GM23338 (cell line): ENCODE measurements around the gene PTCD2. TPM values are rescaled to one million over a fixed set of nuclear protein-coding genes. Genes with fewer than 3 reads are reported as not detected.

Experiments
- ATAC-seq: fragments of 200-7000 bp; cut with Tn5 transposase; 3 replicates; pipeline ENCODE4 v1.9.1; 2020
- DNase-seq: peaks from one replicate; pipeline ENCODE4 v3.0.0-alpha.2; 2015; ENCODE audit warnings: low spot score
- H2AFZ ChIP-seq: fragments of 200-600 bp; sonication (generic); 2 replicates; pipeline ENCODE4 v1.8.0; 2016; ENCODE audit warnings: antibody characterized with exemption, mild to moderate bottlenecking, moderate library complexity
- H3F3A ChIP-seq: fragments of 200-600 bp; sonication (generic); replicated peaks from 2 replicates; pipeline ENCODE4 v1.8.0; 2017; ENCODE audit warnings: antibody characterized with exemption, mixed run types, low read depth
- H3K27ac ChIP-seq: fragments of 200-600 bp; sonication (generic); 2 replicates; pipeline ENCODE4 v1.6.1; 2016; ENCODE audit warnings: low read depth
- H3K27me3 ChIP-seq: fragments of 200-600 bp; sonication (generic); 2 replicates; pipeline ENCODE4 v1.8.0; 2016; ENCODE audit warnings: mild to moderate bottlenecking, mixed run types, moderate library complexity; ENCODE audit not compliant: insufficient read depth
- H3K36me3 ChIP-seq: fragments of 200-600 bp; sonication (generic); 2 replicates; pipeline ENCODE4 v1.8.0; 2016; ENCODE audit warnings: mild to moderate bottlenecking; ENCODE audit not compliant: insufficient read depth
- H3K4me1 ChIP-seq: fragments of 200-600 bp; sonication (generic); 2 replicates; pipeline ENCODE4 v1.8.0; 2016; ENCODE audit warnings: mild to moderate bottlenecking, moderate library complexity; ENCODE audit not compliant: insufficient read depth
- H3K4me2 ChIP-seq: fragments of 200-600 bp; sonication (generic); 2 replicates; pipeline ENCODE4 v1.7.1; 2017; ENCODE audit warnings: mixed run types
- H3K4me3 ChIP-seq: fragments of 200-600 bp; sonication (generic); 2 replicates; pipeline ENCODE4 v1.6.1; 2016; ENCODE audit warnings: mixed run types
- H3K79me2 ChIP-seq: fragments of 200-600 bp; sonication (generic); replicated peaks from 2 replicates; pipeline ENCODE4 v1.8.0; 2017; ENCODE audit warnings: mild to moderate bottlenecking; ENCODE audit not compliant: insufficient read depth
- H3K9me2 ChIP-seq: fragments of 200-600 bp; sonication (generic); 2 replicates; pipeline ENCODE4 v1.8.0; 2017; ENCODE audit not compliant: insufficient read depth
- H4K20me1 ChIP-seq: fragments of 200-600 bp; sonication (generic); replicated peaks from 2 replicates; pipeline ENCODE4 v1.8.0; 2017; ENCODE audit warnings: mild to moderate bottlenecking; ENCODE audit not compliant: insufficient read depth
- H3K27ac Mint-ChIP-seq: 2 replicates; pipeline ENCODE4 v1.8.0; 2020; ENCODE audit warnings: inconsistent platforms, mild to moderate bottlenecking, moderate library complexity, mixed read lengths
- H3K27me3 Mint-ChIP-seq: 3 replicates; pipeline ENCODE4 v1.8.0; 2022; ENCODE audit warnings: low read depth, mild to moderate bottlenecking, moderate library complexity, mixed read lengths, inconsistent platforms; ENCODE audit not compliant: insufficient read depth, poor library complexity
- H3K36me3 Mint-ChIP-seq: 3 replicates; pipeline ENCODE4 v1.8.0; 2021; ENCODE audit warnings: low read depth, mild to moderate bottlenecking, inconsistent platforms, moderate library complexity, mixed read lengths
- H3K4me1 Mint-ChIP-seq: 3 replicates; pipeline ENCODE4 v1.8.0; 2020; ENCODE audit warnings: mild to moderate bottlenecking, inconsistent platforms, mixed read lengths
- H3K4me3 Mint-ChIP-seq: 3 replicates; pipeline ENCODE4 v1.8.0; 2021; ENCODE audit warnings: moderate library complexity, mild to moderate bottlenecking, inconsistent platforms, mixed read lengths
- H3K9me3 Mint-ChIP-seq: 3 replicates; pipeline ENCODE4 v1.8.0; 2020; ENCODE audit warnings: moderate library complexity, mild to moderate bottlenecking, inconsistent platforms, mixed read lengths
- CREB1 ChIP-seq: fragments of 250-450 bp; sonication (Bioruptor Pico); IDR thresholded peaks from 2 replicates; pipeline ENCODE4 v1.5.0; 2020; ENCODE audit warnings: low read depth, mild to moderate bottlenecking, moderate library complexity
- CTCF ChIP-seq, 2 experiments: fragments of 200-600 bp in 1 of 2; sonication (generic) in 1 of 2; conservative IDR thresholded peaks; 2 replicates each; pipeline versions ENCODE4 v1.5.1 to v1.6.1; 2016 to 2017; ENCODE audit warnings: antibody characterized with exemption in 2 of 2, low read depth in 2 of 2, mild to moderate bottlenecking in 2 of 2, moderate library complexity in 1 of 2
- EZH2 ChIP-seq: fragments of 200-600 bp; sonication (generic); IDR thresholded peaks from one replicate; pipeline ENCODE4 v1.8.0; 2017; ENCODE audit warnings: antibody characterized with exemption, mild to moderate bottlenecking, low read depth; ENCODE audit not compliant: unreplicated experiment
- EZH2phosphoT487 ChIP-seq: fragments of 200-600 bp; sonication (generic); IDR thresholded peaks from one replicate; pipeline ENCODE4 v1.8.1; 2018; ENCODE audit warnings: antibody characterized with exemption; ENCODE audit not compliant: unreplicated experiment
- JUNB ChIP-seq: IDR thresholded peaks from one replicate; pipeline ENCODE4 v1.6.1; 2016; ENCODE audit warnings: antibody characterized with exemption; ENCODE audit not compliant: unreplicated experiment
- POLR2AphosphoS5 ChIP-seq: IDR thresholded peaks from 2 replicates; pipeline ENCODE4 v1.6.1; 2016; ENCODE audit warnings: antibody characterized with exemption, low read depth
- REST ChIP-seq: IDR thresholded peaks from one replicate; pipeline ENCODE4 v1.6.1; 2018; ENCODE audit warnings: antibody characterized with exemption; ENCODE audit not compliant: unreplicated experiment
- ZNF331 ChIP-seq: fragments of 250-450 bp; sonication (Bioruptor Pico); IDR thresholded peaks from 2 replicates; pipeline ENCODE4 v1.5.0; 2020; ENCODE audit warnings: low read depth, mild to moderate bottlenecking, moderate library complexity
- ZNF462 ChIP-seq: fragments of 250-450 bp; sonication (Bioruptor Pico); IDR thresholded peaks from 2 replicates; pipeline ENCODE4 v1.5.0; 2020; ENCODE audit warnings: mild to moderate bottlenecking, moderate library complexity
- polyA plus RNA-seq: library from polyadenylated mRNA; unstranded; fragments of >200 nt; fragmentation: Nextera tagmentation; extraction: Ambion mirVana; gene quantifications from 2 replicates; pipeline ENCODE4 v1.2.1, GENCODE V29; 2016
- total RNA-seq: library from RNA; depleted of rRNA; stranded (reverse); fragments of >200 nt; shearing (Covaris generic); gene quantifications from 2 replicates; pipeline ENCODE4 v1.2.3, GENCODE V29; 2014

Gene PTCD2
- total and polyA plus RNA-seq, 2 experiments from 2014 or later, result 8.8 to 14.5 TPM

DNA sequence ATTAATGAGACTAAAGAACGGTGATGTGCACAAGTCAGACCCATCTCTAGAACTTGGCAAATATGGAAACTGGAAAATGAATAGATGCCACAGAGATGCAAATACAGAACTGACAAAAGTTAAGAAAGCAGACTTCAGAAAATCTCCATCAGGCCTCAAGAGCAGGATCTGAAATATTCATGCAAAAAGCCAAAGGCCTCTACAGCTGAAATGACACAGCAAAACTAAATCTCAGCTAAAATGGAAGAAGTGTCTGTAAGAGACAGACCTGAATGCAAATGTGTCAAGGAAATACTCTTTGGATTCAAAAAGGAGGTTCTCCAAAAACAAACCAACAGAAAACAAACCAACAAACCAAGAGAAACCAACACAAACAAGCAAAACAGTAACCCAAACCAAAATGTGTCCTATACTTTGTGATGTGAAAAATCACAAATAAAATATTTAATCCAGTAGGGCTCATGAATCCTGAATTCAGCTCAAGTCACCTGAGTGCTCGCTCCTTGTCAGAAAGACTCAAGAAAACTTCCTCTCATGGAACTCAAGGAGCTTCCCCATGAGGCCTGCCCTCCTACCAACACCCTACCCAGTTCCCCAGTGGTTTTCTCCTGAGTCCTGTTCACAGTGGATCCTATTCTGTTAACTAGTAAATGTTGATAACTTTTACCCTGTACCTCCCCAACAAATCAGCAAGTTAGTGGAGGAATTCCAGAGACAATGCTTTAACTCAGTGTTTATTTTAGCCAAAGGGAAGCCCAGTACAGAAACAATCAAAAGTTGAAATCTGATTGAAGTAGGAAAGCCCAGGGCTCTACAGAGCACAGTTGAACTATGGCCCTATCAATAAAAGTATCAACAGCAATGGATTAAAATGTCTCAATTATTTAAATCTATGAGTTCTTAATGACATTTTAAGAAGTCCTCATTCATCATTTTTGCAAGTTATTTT is 14.7 kb upstream of the PTCD2 start:
- peak overlapping the region; percentile 97 for H3K27ac Mint-ChIP-seq
- peaks cover 42% of the 10 kb centered on the region for H3K4me1 ChIP-seq
- H3K36me3 ChIP-seq, result no peaks in the 10 kb centered on the region
- peaks cover 62% of the 10 kb centered on the region for H3K79me2 ChIP-seq
- peaks cover 31% of the 10 kb centered on the region for H3K36me3 Mint-ChIP-seq
- peak; percentile 12 for DNase-seq
- H3K4me3 Mint-ChIP-seq, result no peak overlapping the region; the same call in 2 of the 3 replicates
- no peak overlapping the region for H3K4me3 ChIP-seq
- no peak for ATAC-seq
- no peaks in the 10 kb centered on the region for H3K9me3 Mint-ChIP-seq
- H3K4me1 Mint-ChIP-seq, result peaks cover 44% of the 10 kb centered on the region
- H3K27me3 Mint-ChIP-seq, result peaks cover 7% of the 10 kb centered on the region
- no peaks in the 10 kb centered on the region for H4K20me1 ChIP-seq
- no peaks in the 10 kb centered on the region for H3K9me2 ChIP-seq
- no peak overlapping the region for H2AFZ ChIP-seq
- peak overlapping the region; percentile 17 for H3K27ac ChIP-seq
- no peak for TF ChIP-seq ZNF331
- no peak for TF ChIP-seq REST
- no peak for TF ChIP-seq ZNF462 (CRISPR knock-in tag)
- no peak for TF ChIP-seq CTCF (conservative IDR thresholded peaks at IDR 0.05; ENCODE audit: low read depth in 2 of 2)
- no peak for TF ChIP-seq CREB1 (CRISPR knock-in tag)
- no peak for TF ChIP-seq POLR2AphosphoS5
- no peak for TF ChIP-seq JUNB
- no peak for TF ChIP-seq EZH2
- TF ChIP-seq EZH2phosphoT487, result no peak
- H3K27me3 ChIP-seq, result no peaks in the 10 kb centered on the region
- no peaks in the 10 kb centered on the region; the same call in 1 of the 2 replicates for H3F3A ChIP-seq
- 0 out of 2 replicates have a peak overlapping the region, but pooled peaks have one; percentile 23 for H3K4me2 ChIP-seq
